ENCODE measurements around the gene OBSCN.

GRCh38 chr1:228190182-228190581 lies 17.7 kb upstream of the OBSCN start:
- TF ChIP-seq CTCF (IDR thresholded peaks at IDR 0.05; ENCODE audit: low read length) (no peak), EZH2 (IDR thresholded peaks at IDR 0.05; ENCODE audit: borderline replicate concordance, low read length) (no peak)
